Measurements from ENCODE around the gene RBM22.

RBM22 gene

GRCh38 chr5:150649108-150650020 is 51.5 kb downstream of the RBM22 start:
- DNase-seq (ENCODE audit: low read depth), result no peak

DNA sequence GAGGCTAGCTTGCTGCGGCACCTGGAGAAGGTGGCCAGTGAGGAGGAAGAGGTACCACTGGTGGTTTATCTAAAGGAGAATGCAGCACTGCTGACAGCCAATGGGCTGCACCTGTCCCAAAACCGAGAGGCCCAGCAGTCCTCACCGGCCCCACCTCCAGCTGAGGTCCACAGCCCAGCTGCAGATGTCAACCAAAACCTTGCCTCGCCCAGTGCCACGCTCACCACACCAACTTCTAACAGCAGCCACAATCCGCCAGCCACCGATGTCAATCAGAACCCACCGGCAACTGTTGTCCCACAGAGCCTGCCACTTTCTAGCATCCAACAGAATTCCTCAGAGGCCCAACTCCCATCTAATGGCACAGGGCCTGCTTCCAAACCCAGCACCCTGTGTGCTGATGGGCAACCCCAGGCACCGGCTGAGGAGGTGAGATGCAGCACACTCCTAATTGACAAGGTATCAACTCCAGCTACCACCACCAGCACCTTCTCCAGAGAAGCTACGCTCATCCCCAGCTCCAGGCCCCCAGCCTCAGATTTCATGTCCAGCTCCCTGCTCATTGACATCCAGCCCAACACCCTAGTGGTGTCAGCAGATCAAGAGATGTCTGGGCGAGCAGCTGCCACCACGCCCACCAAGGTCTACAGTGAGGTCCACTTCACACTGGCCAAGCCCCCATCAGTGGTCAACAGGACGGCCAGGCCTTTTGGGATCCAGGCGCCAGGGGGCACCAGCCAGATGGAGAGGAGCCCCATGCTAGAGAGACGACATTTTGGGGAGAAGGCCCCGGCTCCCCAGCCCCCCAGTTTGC is 52.4 kb downstream of the RBM22 start:
- H3K4me1 ChIP-seq (ENCODE audit: control insufficient read depth, insufficient read depth, low read length), result peaks cover 38% of the 10 kb centered on the region
- H3K27me3 ChIP-seq (replicated peaks; ENCODE audit: control insufficient read depth, insufficient read depth, low read length), result no peaks in the 10 kb centered on the region
- no peak overlapping the region for H3K4me3 ChIP-seq (ENCODE audit: low read length)
- H3K9me3 ChIP-seq (ENCODE audit: control insufficient read depth, low read length), result no peaks in the 10 kb centered on the region
- no peak overlapping the region for H3K9ac ChIP-seq (ENCODE audit: low read length)
- H3K36me3 ChIP-seq (ENCODE audit: control insufficient read depth, insufficient read depth, low read length, severe bottlenecking), result peaks cover 14% of the 10 kb centered on the region
- no peak for DNase-seq (ENCODE audit: low read depth)

More at GRCh38 chr5:150649108-150650020, 51.5 kb downstream of the RBM22 start:
- H3K36me3 ChIP-seq (ENCODE audit: control insufficient read depth, insufficient read depth, low read length, severe bottlenecking), result peaks cover 14% of the 10 kb centered on the region
- H3K9me3 ChIP-seq (ENCODE audit: control insufficient read depth, low read length), result no peaks in the 10 kb centered on the region
- no peak overlapping the region for H3K4me3 ChIP-seq (ENCODE audit: low read length)
- no peak overlapping the region for H3K9ac ChIP-seq (ENCODE audit: low read length)
- no peaks in the 10 kb centered on the region for H3K27me3 ChIP-seq (replicated peaks; ENCODE audit: control insufficient read depth, insufficient read depth, low read length)
- H3K4me1 ChIP-seq (ENCODE audit: control insufficient read depth, insufficient read depth, low read length), result peaks cover 40% of the 10 kb centered on the region

GRCh38 chr5:150647275-150648251 is 53.3 kb downstream of the RBM22 start:
- H3K4me1 ChIP-seq (ENCODE audit: control insufficient read depth, insufficient read depth, low read length), result peaks cover 37% of the 10 kb centered on the region
- H3K9me3 ChIP-seq (ENCODE audit: control insufficient read depth, low read length), result no peaks in the 10 kb centered on the region
- H3K9ac ChIP-seq (ENCODE audit: low read length), result no peak overlapping the region
- peaks cover 14% of the 10 kb centered on the region for H3K36me3 ChIP-seq (ENCODE audit: control insufficient read depth, insufficient read depth, low read length, severe bottlenecking)
- DNase-seq (ENCODE audit: low read depth), result no peak
- H3K4me3 ChIP-seq (ENCODE audit: low read length), result no peak overlapping the region
- no peaks in the 10 kb centered on the region for H3K27me3 ChIP-seq (replicated peaks; ENCODE audit: control insufficient read depth, insufficient read depth, low read length)

DNA sequence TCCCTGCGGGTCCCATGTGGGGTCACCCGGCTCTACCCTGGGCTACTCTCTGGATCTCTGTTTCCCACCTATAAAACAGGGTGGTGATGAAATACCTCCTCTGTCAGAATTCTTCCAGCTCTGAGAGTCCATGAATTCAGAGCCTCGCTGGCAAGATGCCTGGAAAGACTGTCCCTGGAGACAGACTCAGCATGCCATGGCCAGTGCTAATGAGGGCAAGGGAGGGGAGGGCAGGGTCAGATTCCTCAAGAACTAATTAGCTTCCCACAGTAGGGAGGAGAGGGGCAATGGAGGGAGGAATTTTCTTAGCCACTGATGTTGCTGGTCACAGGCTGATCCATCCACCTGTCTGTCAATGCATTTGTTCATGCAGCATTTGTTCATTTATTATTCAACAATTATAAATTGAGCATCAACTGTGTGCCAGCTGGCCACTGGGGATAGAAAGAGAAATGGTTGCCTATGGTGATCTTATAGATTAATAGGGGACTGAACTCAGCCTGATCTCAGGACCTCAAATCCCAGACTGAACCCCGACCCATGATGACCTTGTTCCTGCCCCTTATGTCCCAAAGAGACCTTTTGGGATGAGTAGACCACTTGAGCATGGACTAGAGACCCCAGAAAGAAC is 55.7 kb downstream of the RBM22 start:
- peak; percentile 91 for DNase-seq (ENCODE audit: low read depth)
- Histone ChIP-seq H3K4me3 (ENCODE audit: low read length) (no peak overlapping the region), H3K27me3 (replicated peaks; ENCODE audit: control insufficient read depth, insufficient read depth, low read length) (no peaks in the 10 kb centered on the region), H3K9me3 (ENCODE audit: control insufficient read depth, low read length) (no peaks in the 10 kb centered on the region), H3K36me3 (ENCODE audit: control insufficient read depth, insufficient read depth, low read length, severe bottlenecking) (peaks cover 14% of the 10 kb centered on the region), H3K4me1 (ENCODE audit: control insufficient read depth, insufficient read depth, low read length) (peaks cover 59% of the 10 kb centered on the region), H3K9ac (ENCODE audit: low read length) (no peak overlapping the region)

GRCh38 chr5:150644514-150644913 is 56.3 kb downstream of the RBM22 start:
- Histone ChIP-seq H3K36me3 (ENCODE audit: control insufficient read depth, insufficient read depth, low read length, severe bottlenecking) (peaks cover 12% of the 10 kb centered on the region), H3K27me3 (replicated peaks; ENCODE audit: control insufficient read depth, insufficient read depth, low read length) (no peaks in the 10 kb centered on the region), H3K9ac (ENCODE audit: low read length) (no peak overlapping the region), H3K4me1 (ENCODE audit: control insufficient read depth, insufficient read depth, low read length) (peaks cover 65% of the 10 kb centered on the region), H3K9me3 (ENCODE audit: control insufficient read depth, low read length) (no peaks in the 10 kb centered on the region), H3K4me3 (ENCODE audit: low read length) (no peak overlapping the region)
- no peak for DNase-seq (ENCODE audit: low read depth)

- no peak for DNase-seq (ENCODE audit: low read depth)
- peaks cover 8% of the 10 kb centered on the region for H3K36me3 ChIP-seq (ENCODE audit: control insufficient read depth, insufficient read depth, low read length, severe bottlenecking)
- H3K27me3 ChIP-seq (replicated peaks; ENCODE audit: control insufficient read depth, insufficient read depth, low read length), result no peaks in the 10 kb centered on the region
- H3K4me3 ChIP-seq (ENCODE audit: low read length), result no peak overlapping the region
- no peak overlapping the region for H3K9ac ChIP-seq (ENCODE audit: low read length)
- peaks cover 70% of the 10 kb centered on the region for H3K4me1 ChIP-seq (ENCODE audit: control insufficient read depth, insufficient read depth, low read length)
- no peaks in the 10 kb centered on the region for H3K9me3 ChIP-seq (ENCODE audit: control insufficient read depth, low read length)
Measured at GRCh38 chr5:150644058-150644457, 56.8 kb downstream of the RBM22 start.

GRCh38 chr5:150642991-150643710 is 57.7 kb downstream of the RBM22 start:
- no peaks in the 10 kb centered on the region for H3K9me3 ChIP-seq (ENCODE audit: control insufficient read depth, low read length)
- DNase-seq (ENCODE audit: low read depth), result no peak
- H3K4me1 ChIP-seq (ENCODE audit: control insufficient read depth, insufficient read depth, low read length), result peaks cover 71% of the 10 kb centered on the region
- H3K36me3 ChIP-seq (ENCODE audit: control insufficient read depth, insufficient read depth, low read length, severe bottlenecking), result no peaks in the 10 kb centered on the region
- peak overlapping the region; percentile 13 for H3K9ac ChIP-seq (ENCODE audit: low read length)
- H3K4me3 ChIP-seq (ENCODE audit: low read length), result no peak overlapping the region
- no peaks in the 10 kb centered on the region for H3K27me3 ChIP-seq (replicated peaks; ENCODE audit: control insufficient read depth, insufficient read depth, low read length)

DNA sequence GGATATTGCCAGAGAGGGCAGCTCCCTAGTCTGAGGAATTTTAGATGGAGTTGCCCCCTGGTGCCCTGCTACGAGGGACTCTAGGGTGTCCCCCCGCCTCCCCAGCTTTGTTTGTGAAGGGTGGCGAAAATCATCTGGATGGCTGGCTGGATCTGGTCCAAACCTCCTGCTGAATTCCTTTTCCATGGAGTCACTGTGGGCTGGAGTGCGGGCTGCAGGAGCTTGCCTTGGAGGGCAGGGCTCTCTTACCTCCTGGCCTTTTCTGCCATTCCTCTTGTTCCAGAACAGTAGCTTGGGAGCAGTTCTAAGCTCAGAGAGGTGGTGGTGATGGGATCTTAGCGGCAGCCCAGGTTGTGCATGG is 58.3 kb downstream of the RBM22 start:
- Histone ChIP-seq H3K9ac (ENCODE audit: low read length) (peak overlapping the region; percentile 23), H3K27me3 (replicated peaks; ENCODE audit: control insufficient read depth, insufficient read depth, low read length) (no peaks in the 10 kb centered on the region), H3K36me3 (ENCODE audit: control insufficient read depth, insufficient read depth, low read length, severe bottlenecking) (no peaks in the 10 kb centered on the region), H3K9me3 (ENCODE audit: control insufficient read depth, low read length) (no peaks in the 10 kb centered on the region), H3K4me1 (ENCODE audit: control insufficient read depth, insufficient read depth, low read length) (peaks cover 65% of the 10 kb centered on the region), H3K4me3 (ENCODE audit: low read length) (peak overlapping the region; percentile 55)
- DNase-seq (ENCODE audit: low read depth), result peak; percentile 90

DNA sequence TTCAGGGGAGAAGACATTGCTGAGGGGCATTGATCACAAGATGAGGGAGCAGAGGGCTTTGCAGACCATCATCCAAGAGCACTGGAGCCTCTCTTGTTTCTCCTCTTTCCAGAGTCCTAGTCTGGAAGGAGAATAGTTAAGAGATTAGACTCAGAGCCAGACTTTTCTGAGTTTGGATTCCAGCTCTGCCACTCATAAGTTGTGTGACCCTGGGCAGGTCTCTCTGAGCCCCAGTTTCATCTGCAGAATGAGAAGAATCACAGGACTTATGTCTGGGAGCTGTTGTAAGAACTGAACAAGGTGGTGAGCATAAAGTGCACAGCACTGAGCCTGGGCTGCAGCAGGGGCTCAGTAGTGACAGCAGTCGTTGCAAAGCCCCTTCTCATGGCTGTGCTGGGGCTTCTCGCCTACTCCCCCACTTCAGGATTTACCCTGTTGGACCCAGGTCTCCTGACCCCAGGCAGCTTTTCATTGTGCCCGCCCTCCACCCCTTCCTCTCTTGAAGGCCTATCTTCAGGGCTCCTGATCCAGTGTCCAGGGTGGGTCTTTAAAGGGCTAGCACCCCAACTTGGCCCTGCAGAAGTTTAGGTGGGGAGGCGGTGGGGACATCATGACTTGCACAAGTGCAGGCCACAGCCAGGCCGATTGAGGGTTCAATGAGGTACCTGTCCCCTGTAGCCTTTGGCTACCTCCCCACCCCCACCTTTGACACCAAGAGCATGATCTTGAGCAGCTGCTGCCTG is 58.9 kb downstream of the RBM22 start:
- peaks cover 65% of the 10 kb centered on the region for H3K4me1 ChIP-seq (ENCODE audit: control insufficient read depth, insufficient read depth, low read length)
- H3K36me3 ChIP-seq (ENCODE audit: control insufficient read depth, insufficient read depth, low read length, severe bottlenecking), result no peaks in the 10 kb centered on the region
- DNase-seq (ENCODE audit: low read depth), result peak; percentile 39
- no peaks in the 10 kb centered on the region for H3K9me3 ChIP-seq (ENCODE audit: control insufficient read depth, low read length)
- peak overlapping the region; percentile 23 for H3K9ac ChIP-seq (ENCODE audit: low read length)
- no peaks in the 10 kb centered on the region for H3K27me3 ChIP-seq (replicated peaks; ENCODE audit: control insufficient read depth, insufficient read depth, low read length)
- H3K4me3 ChIP-seq (ENCODE audit: low read length), result peak overlapping the region; percentile 55

Data from adipocyte (in vitro differentiated cells).